GM12872 (cell line): ENCODE data around the gene SCN2B.

Experiments used
- CTCF ChIP-seq: IDR thresholded peaks from 3 replicates; pipeline ENCODE4 v1.5.1; 2011; ENCODE audit warnings: low read depth, mild to moderate bottlenecking, low read length, moderate library complexity; ENCODE audit not compliant: insufficient read depth

Gene SCN2B

GRCh38 chr11:118170231-118170630 is 6.2 kb downstream of the SCN2B start:
- no peak for TF ChIP-seq CTCF

GRCh38 chr11:118169300-118170140 is 6.9 kb downstream of the SCN2B start:
- TF ChIP-seq CTCF, result no peak

DNA sequence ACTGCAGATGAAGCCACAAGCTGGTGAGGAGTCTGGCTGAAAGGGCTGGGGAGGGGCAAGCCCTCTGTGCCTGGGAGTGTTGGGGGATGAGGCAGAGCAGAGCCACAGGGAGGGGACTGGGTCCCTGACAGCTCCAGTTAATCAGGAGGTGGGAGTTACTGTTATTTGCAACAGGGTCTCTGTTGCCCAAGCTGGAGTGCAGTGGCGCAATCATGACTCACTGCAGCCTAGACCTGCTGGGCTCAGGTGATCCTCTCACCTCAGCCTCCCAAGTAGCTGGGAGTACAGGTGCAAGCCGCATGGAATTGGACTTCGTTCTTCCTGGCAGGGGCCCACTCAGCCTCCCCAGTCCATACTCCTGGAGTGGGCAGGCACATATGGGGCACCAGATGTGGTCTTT is 7.7 kb downstream of the SCN2B start:
- no peak for TF ChIP-seq CTCF

DNA sequence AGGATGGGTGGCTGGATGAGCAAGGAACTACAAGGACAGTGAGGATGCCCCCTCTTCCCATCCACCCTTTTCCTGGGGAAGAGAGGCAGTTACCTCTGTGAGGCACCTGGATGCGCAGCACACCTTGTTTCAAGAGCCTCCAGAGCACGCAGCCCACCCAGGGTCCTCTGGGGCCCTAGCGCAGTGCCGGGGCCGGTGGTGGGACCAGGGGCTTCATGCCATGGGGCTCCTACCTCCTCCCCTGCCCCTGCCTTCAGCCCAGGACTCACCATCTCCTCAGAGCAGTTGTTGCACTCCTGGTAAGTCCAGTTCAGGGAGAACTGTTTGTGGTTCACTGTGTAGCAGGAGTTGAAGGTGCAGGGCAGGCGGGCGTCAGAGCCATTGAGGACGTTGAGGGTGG is 8.1 kb downstream of the SCN2B start:
- TF ChIP-seq CTCF, result no peak

DNA sequence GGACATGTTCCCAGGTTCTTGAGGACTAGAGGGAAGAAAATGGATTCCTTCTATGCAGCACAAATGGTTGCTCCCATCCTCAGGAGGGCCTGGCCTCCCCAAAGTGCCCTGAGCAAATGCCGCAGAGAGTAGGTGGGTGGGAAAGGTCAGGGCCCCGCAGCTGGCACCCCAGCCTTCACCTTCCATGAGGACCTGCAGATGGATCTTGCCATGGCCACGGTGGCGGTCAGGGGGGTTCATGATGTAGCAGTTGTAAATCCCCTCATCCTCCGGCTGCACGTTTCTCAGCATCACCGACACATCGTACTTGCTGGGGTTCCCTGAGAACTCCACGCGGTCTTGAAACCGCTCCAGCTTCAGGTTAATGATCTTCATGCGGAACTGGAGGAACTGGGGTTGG is 8.5 kb downstream of the SCN2B start:
- no peak for TF ChIP-seq CTCF

GRCh38 chr11:118167253-118167652 is 9.2 kb downstream of the SCN2B start:
- TF ChIP-seq CTCF, result no peak

- no peak for TF ChIP-seq CTCF
These were observed 9.8 kb downstream of the SCN2B start for GRCh38 chr11:118166641-118167040.
